ENCODE measurements around the gene ENO1.
A peak's percentile ranks its signal among the peaks of the same experiment; 100 is the strongest.
"Not testable (repeated sequence)": the region's sequence is repeated elsewhere in the genome, so short reads cannot be mapped to it uniquely, and the experiment has no call there.

Gene ENO1

DNA sequence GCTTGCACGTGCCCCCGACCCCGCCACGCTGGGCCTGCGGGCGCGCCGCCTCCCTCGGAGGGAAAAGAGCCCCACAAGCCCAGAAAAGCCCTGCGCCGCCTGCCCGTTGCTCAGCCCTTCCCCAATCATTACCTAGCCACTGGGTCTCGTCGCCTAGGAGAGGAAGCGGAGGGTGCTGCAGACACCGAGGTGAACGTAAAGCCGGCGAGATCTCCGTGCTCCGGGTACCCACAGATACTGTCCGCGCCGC is at the start of gene ENO1:
Gene ENO1 (minus strand): TSS at position 239 of the 250 bp plus-strand sequence. CDS start 3,778 bp downstream, outside the sequence.
- TF ChIP-seq, protein P1, sequence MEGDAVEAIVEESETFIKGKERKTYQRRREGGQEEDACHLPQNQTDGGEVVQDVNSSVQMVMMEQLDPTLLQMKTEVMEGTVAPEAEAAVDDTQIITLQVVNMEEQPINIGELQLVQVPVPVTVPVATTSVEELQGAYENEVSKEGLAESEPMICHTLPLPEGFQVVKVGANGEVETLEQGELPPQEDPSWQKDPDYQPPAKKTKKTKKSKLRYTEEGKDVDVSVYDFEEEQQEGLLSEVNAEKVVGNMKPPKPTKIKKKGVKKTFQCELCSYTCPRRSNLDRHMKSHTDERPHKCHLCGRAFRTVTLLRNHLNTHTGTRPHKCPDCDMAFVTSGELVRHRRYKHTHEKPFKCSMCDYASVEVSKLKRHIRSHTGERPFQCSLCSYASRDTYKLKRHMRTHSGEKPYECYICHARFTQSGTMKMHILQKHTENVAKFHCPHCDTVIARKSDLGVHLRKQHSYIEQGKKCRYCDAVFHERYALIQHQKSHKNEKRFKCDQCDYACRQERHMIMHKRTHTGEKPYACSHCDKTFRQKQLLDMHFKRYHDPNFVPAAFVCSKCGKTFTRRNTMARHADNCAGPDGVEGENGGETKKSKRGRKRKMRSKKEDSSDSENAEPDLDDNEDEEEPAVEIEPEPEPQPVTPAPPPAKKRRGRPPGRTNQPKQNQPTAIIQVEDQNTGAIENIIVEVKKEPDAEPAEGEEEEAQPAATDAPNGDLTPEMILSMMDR (IDR thresholded peaks at IDR 0.05) = no peak
- DNase-seq (ENCODE audit: low spot score) = no peak
- peak within 1 kb of the TSS; percentile 84 to 98 for H3K27ac ChIP-seq
- peak within 1 kb of the TSS; percentile 89 for H3K4me3 ChIP-seq

GRCh38 chr1:8926707-8927694 is 48.5 kb upstream of the ENO1 start:
- TF ChIP-seq, protein P1 (IDR thresholded peaks at IDR 0.05) = no peak
- no peak overlapping the region for H3K27ac ChIP-seq
- no peak for DNase-seq (ENCODE audit: low spot score)
- no peak overlapping the region for H3K4me3 ChIP-seq

DNA sequence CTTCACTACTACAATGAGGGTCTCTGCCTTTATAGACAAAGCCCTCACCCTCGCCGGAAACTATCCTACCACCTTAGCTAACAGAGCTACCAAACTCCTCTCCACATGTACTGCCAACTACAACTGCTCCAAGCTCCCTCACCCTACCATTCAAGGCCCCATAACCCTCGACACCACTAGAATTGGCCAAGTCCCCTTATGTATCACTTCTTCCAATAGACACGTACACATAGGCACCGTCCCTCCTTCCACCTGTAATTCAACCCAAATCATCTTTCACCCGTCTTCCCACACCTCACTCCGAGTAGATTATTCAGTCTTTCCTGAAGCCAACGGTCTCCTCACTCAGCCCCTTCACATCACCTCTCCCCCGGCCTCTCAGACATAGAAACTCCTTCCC is 47.5 kb upstream of the ENO1 start:
- Histone ChIP-seq H3K4me3 (no peak overlapping the region), H3K27ac (no peak overlapping the region)
- DNase-seq (ENCODE audit: low spot score) = no peak
- TF ChIP-seq, protein P1 (IDR thresholded peaks at IDR 0.05) = no peak

GRCh38 chr1:8925406-8925805 is 46.9 kb upstream of the ENO1 start:
- H3K27ac ChIP-seq = no peak overlapping the region
- DNase-seq (ENCODE audit: low spot score) = no peak
- no peak overlapping the region for H3K4me3 ChIP-seq
- TF ChIP-seq, protein P1 (IDR thresholded peaks at IDR 0.05) = no peak

DNA sequence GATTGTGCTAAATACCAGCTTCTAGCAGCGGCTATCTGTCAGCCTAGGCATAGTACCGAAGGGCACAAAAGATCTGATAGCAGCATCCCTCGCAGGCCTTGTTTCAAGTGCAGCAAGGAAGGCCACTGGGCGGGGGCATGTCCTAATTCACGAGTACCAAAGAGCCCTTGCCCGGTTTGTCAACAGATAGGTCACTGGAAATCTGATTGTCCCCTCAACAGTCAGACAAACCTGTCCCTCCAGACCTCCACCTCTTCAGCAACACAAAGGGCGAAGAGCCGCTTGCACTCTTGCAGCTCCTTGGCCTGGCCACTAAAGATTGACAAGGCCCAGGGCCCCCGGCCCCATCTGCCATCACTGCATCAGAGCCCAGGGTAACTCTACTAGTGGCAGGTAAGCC is 44.5 kb upstream of the ENO1 start:
- H3K27ac ChIP-seq = no peak overlapping the region
- TF ChIP-seq, protein P1 (IDR thresholded peaks at IDR 0.05) = no peak
- no peak overlapping the region for H3K4me3 ChIP-seq
- no peak for DNase-seq (ENCODE audit: low spot score)

DNA sequence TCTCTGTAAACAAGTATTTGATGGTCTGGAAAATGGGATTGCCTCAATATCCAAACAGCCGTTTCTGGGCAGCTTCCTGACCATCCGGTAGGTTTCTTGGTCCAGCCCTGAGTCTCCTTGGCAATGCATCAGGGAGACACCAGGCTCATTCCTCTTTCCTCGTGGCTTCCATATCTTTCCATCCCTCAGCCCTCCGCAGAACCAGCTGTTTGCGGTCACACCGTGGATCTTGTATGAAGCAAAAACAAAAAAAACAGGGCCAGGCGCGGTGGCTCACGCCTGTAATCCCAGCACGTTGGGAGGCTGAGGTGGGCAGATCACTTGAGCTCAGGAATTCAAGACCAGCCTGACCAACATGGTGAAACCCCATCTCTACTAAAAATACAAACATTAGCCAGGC is 39.0 kb upstream of the ENO1 start:
- H3K27ac ChIP-seq; H3K4me3 ChIP-seq; DNase-seq (ENCODE audit: low spot score): not testable (repeated sequence)

DNA sequence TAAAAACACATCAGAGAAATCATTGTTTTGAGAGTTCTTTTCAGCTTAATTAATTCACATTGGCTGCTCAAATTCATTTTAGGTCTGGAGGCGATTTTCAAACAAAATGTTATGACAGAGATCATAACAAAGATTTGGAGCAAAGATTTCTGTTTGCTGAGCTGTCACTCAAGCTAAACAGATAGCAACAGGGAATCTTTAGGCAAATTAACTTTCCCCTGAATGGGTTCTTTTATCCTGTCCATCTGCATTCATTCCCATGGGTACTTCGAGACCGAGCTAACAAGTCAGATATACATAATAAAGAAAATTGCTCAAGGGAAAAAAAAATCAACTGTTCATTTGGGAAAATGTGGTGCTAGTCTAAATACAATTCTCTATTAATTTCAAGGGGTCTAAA is 37.0 kb upstream of the ENO1 start:
- TF ChIP-seq, protein P1 (IDR thresholded peaks at IDR 0.05) = no peak
- Histone ChIP-seq H3K4me3 (no peak overlapping the region), H3K27ac (no peak overlapping the region)
- no peak for DNase-seq (ENCODE audit: low spot score)

Measured in coronary artery (tissue), 2 donors.